ENCODE measurements around the gene PSMB2.
A peak's percentile ranks its signal among the peaks of the same experiment; 100 is the strongest.
"Not testable (repeated sequence)": the region's sequence is repeated elsewhere in the genome, so short reads cannot be mapped to it uniquely, and the experiment has no call there.

PSMB2 gene

GRCh38 chr1:35641233-35641866 lies at the start of gene PSMB2:
TSS of gene PSMB2 (minus strand) at chr1:35641526. CDS start at chr1:35641432, 94 bp downstream.
- peak; percentile 84 to 94 for DNase-seq

- DNase-seq, result peak in 1 of 2 experiments; percentile 25
Observed at GRCh38 chr1:35691080-35691479, 49.8 kb upstream of the PSMB2 start.

GRCh38 chr1:35690103-35690502 lies 48.8 kb upstream of the PSMB2 start:
- DNase-seq, result not testable (repeated sequence)

- no peak for DNase-seq
Observed at GRCh38 chr1:35688161-35688560, 46.8 kb upstream of the PSMB2 start.

GRCh38 chr1:35683012-35683411 lies 41.7 kb upstream of the PSMB2 start:
- no peak for DNase-seq

- no peak for DNase-seq
Observed at GRCh38 chr1:35680271-35680670, 38.9 kb upstream of the PSMB2 start.

GRCh38 chr1:35675773-35676172 lies 34.4 kb upstream of the PSMB2 start:
- DNase-seq, result no peak

GRCh38 chr1:35674111-35674510 lies 32.8 kb upstream of the PSMB2 start:
- DNase-seq, result no peak

GRCh38 chr1:35672116-35672515 lies 30.8 kb upstream of the PSMB2 start:
- no peak for DNase-seq

- peak in 1 of 2 experiments; percentile 56 for DNase-seq
Observed at GRCh38 chr1:35668506-35668905, 27.2 kb upstream of the PSMB2 start.

GRCh38 chr1:35666916-35667315 lies 25.6 kb upstream of the PSMB2 start:
- no peak for DNase-seq

- no peak for DNase-seq
Observed at GRCh38 chr1:35666216-35666615, 24.9 kb upstream of the PSMB2 start.

GRCh38 chr1:35663434-35663833 lies 22.1 kb upstream of the PSMB2 start:
- DNase-seq, result no peak

- DNase-seq, result no peak
Observed at GRCh38 chr1:35661474-35661795, 20.1 kb upstream of the PSMB2 start.

- no peak for DNase-seq
Observed at GRCh38 chr1:35660581-35661473, 19.5 kb upstream of the PSMB2 start.

GRCh38 chr1:35659589-35659988 lies 18.3 kb upstream of the PSMB2 start:
- no peak for DNase-seq

- no peak for DNase-seq
Observed at GRCh38 chr1:35657851-35658250, 16.5 kb upstream of the PSMB2 start.

- DNase-seq, result no peak
Observed at GRCh38 chr1:35656863-35657232, 15.5 kb upstream of the PSMB2 start.

GRCh38 chr1:35656148-35656862 lies 15.0 kb upstream of the PSMB2 start:
- no peak for DNase-seq

- no peak for DNase-seq
Observed at GRCh38 chr1:35655196-35655595, 13.9 kb upstream of the PSMB2 start.

- no peak for DNase-seq
Observed at GRCh38 chr1:35650416-35650815, 9.1 kb upstream of the PSMB2 start.

- peak in 1 of 2 experiments; percentile 14 for DNase-seq
Observed at GRCh38 chr1:35646043-35646442, 4.7 kb upstream of the PSMB2 start.

- no peak for DNase-seq
Observed at GRCh38 chr1:35644204-35644603, 2.9 kb upstream of the PSMB2 start.

- DNase-seq, result no peak
Observed at GRCh38 chr1:35642471-35642955, 1.2 kb upstream of the PSMB2 start.

All from NCI-H524 (cell line).